Endothelial cell of umbilical vein (primary cell): ENCODE data around the gene MRPS23. TPM values are rescaled to one million over a fixed set of nuclear protein-coding genes. Genes with fewer than 3 reads are reported as not detected.

Experiments
- BruUV-seq: library from RNA; stranded (reverse); fragments of 400-500 nt; replicated peaks from 2 replicates; lab custom pipeline; 2021; lab: Mats Ljungman, UMichigan
- CTCF ChIA-PET: fragments of 300-600, 350-600 bp; sonication (Branson Sonifier 250); formaldehyde crosslinking; loops from one replicate; lab custom pipeline; 2021; ENCODE audit warnings: antibody characterized with exemption, inconsistent platforms; lab: Charles Lee
- POLR2A ChIA-PET: fragments of 300-600, 350-600 bp; sonication (Branson Sonifier 250); formaldehyde crosslinking; loops from one replicate; lab custom pipeline; 2021; ENCODE audit warnings: antibody characterized with exemption, inconsistent platforms; lab: Charles Lee
- DNase-seq: peaks from one replicate; pipeline ENCODE4 v3.0.0-alpha.2; 2011; ENCODE audit warnings: low read depth, low spot score
- FAIRE-seq: peaks from 2 replicates; lab custom pipeline; 2011; peaks lifted over from hg19 to GRCh38; lab: Jason Lieb, UNC
- H2AFZ ChIP-seq: 2 replicates; pipeline ENCODE4 v1.6.0; 2012; ENCODE audit warnings: low read depth, low read length, control low read depth, inconsistent platforms
- H3K27ac ChIP-seq: 2 replicates; pipeline ENCODE4 v1.5.1; 2011; ENCODE audit warnings: low read depth, mild to moderate bottlenecking, control low read depth, low read length, moderate library complexity; ENCODE audit not compliant: insufficient read depth
- H3K27me3 ChIP-seq, 2 experiments: 2 replicates each; pipeline versions ENCODE4 v1.6.0 to v1.6.1; 2011; ENCODE audit warnings: low read length in 2 of 2, mixed read lengths in 1 of 2; ENCODE audit not compliant: control insufficient read depth in 2 of 2, insufficient read depth in 2 of 2
- H3K36me3 ChIP-seq, 2 experiments: 2 replicates in 1 of 2; 3 replicates in 1 of 2; pipeline ENCODE4 v1.5.1; 2011; ENCODE audit warnings: low read length in 2 of 2, mild to moderate bottlenecking in 1 of 2, moderate library complexity in 1 of 2; ENCODE audit not compliant: control insufficient read depth in 2 of 2, insufficient read depth in 2 of 2; ENCODE audit errors: extremely low read depth in 1 of 2
- H3K4me1 ChIP-seq: 3 replicates; pipeline ENCODE4 v1.5.1; 2011; ENCODE audit warnings: mild to moderate bottlenecking, low read length; ENCODE audit not compliant: control insufficient read depth, insufficient read depth; ENCODE audit errors: extremely low read depth
- H3K4me2 ChIP-seq: 2 replicates; pipeline ENCODE4 v1.6.1; 2011; ENCODE audit warnings: low read length, control low read depth, mixed read lengths; ENCODE audit not compliant: insufficient read depth
- H3K4me3 ChIP-seq, 3 experiments: fragments of 200-600 bp in 1 of 3; sonication (generic), shearing (Covaris generic) in 1 of 3; replicated peaks in 1 of 3; 2 replicates each; pipeline ENCODE4 v1.5.1; 2011 to 2016; ENCODE audit warnings: control low read depth in 3 of 3, low read length in 3 of 3, mild to moderate bottlenecking in 2 of 3, inconsistent platforms in 1 of 3, low read depth in 1 of 3, moderate library complexity in 1 of 3; ENCODE audit not compliant: insufficient read depth in 1 of 3
- H3K79me2 ChIP-seq: 2 replicates; pipeline ENCODE4 v1.6.0; 2012; ENCODE audit warnings: low read length, inconsistent platforms; ENCODE audit not compliant: control insufficient read depth, insufficient read depth
- H3K9ac ChIP-seq: replicated peaks from 2 replicates; pipeline ENCODE3; 2011; ENCODE audit warnings: low read length, control low read depth; ENCODE audit not compliant: insufficient read depth; ENCODE audit errors: extremely low read depth
- H3K9me1 ChIP-seq: replicated peaks from 3 replicates; pipeline ENCODE4 v1.6.0; 2011; ENCODE audit warnings: mild to moderate bottlenecking, low read length; ENCODE audit not compliant: control insufficient read depth, insufficient read depth; ENCODE audit errors: extremely low read depth
- H3K9me3 ChIP-seq: replicated peaks from 2 replicates; pipeline ENCODE4 v1.5.1; 2012; ENCODE audit warnings: low read length, inconsistent platforms; ENCODE audit not compliant: control insufficient read depth, insufficient read depth
- H4K20me1 ChIP-seq: replicated peaks from 2 replicates; pipeline ENCODE3; 2011; ENCODE audit warnings: mild to moderate bottlenecking, low read length; ENCODE audit not compliant: control insufficient read depth, insufficient read depth; ENCODE audit errors: extremely low read depth
- EZH2 ChIP-seq: IDR thresholded peaks from 2 replicates; pipeline ENCODE4 v1.6.1; 2012; ENCODE audit warnings: borderline replicate concordance, low read depth, mild to moderate bottlenecking, moderate library complexity, low read length, inconsistent platforms; ENCODE audit not compliant: severe bottlenecking
- FOS ChIP-seq: IDR thresholded peaks from 2 replicates; pipeline ENCODE4 v1.6.1; 2011; ENCODE audit warnings: mild to moderate bottlenecking, low read length, moderate library complexity, borderline replicate concordance; ENCODE audit not compliant: insufficient read depth
- GATA2 ChIP-seq: IDR thresholded peaks from 2 replicates; pipeline ENCODE4 v1.7.0; 2011; ENCODE audit warnings: low read depth, mild to moderate bottlenecking, moderate library complexity, mixed read lengths, low read length; ENCODE audit not compliant: insufficient read length, insufficient read depth
- JUN ChIP-seq: IDR thresholded peaks from 2 replicates; pipeline ENCODE4 v1.6.1; 2011; ENCODE audit warnings: borderline replicate concordance, low read depth; ENCODE audit not compliant: insufficient read length, insufficient read depth
- MAX ChIP-seq: IDR thresholded peaks from 2 replicates; pipeline ENCODE4 v1.6.1; 2011; ENCODE audit not compliant: insufficient read depth, insufficient read length
- MYC ChIP-seq: IDR thresholded peaks from one replicate; pipeline ENCODE4 v1.6.1; 2011; ENCODE audit warnings: mild to moderate bottlenecking, low read depth, low read length
- POLR2A ChIP-seq: IDR thresholded peaks from 2 replicates; pipeline ENCODE4 v1.6.1; 2012; ENCODE audit warnings: low read depth, mild to moderate bottlenecking, control low read depth, low read length
- POLR2AphosphoS5 ChIP-seq: IDR thresholded peaks from 2 replicates; pipeline ENCODE4 v1.6.1; 2012; ENCODE audit warnings: low read depth, mild to moderate bottlenecking, control low read depth, low read length, moderate library complexity; ENCODE audit not compliant: insufficient read depth
- dilution Hi-C: fragments of 300-500 bp; cut with MboI; formaldehyde crosslinking; loops from one replicate; pipeline ENCODE4 v1.15.0; 2019; ENCODE audit warnings: low sequenced_read_pairs; ENCODE audit not compliant: extremely low pct_ligation_motif_present
- intact Hi-C: fragments of 100-400 bp; cut with micrococcal nuclease; formaldehyde crosslinking; loops from one replicate; pipeline ENCODE4 v1.10.0; 2022
- polyA plus RNA-seq, 4 experiments: library from polyadenylated mRNA; depleted of rRNA in 3 of 4; stranded (reverse) in 3 of 4; unstranded in 1 of 4; fragments of >200 nt; gene quantifications; 2 replicates each; pipeline versions ENCODE4 v1.2.1 to v1.2.3, GENCODE V29; 2011 to 2012; ENCODE audit warnings: missing spikeins in 1 of 4
- total RNA-seq: library from RNA; stranded (reverse); gene quantifications from 2 replicates; pipeline ENCODE4 v1.2.3, GENCODE V29; 2021
- TF ChIP-seq, protein P1 (sequence below), 2 donors: IDR thresholded peaks; 1 replicate in 1 of 2; 2 replicates in 1 of 2; pipeline ENCODE4 v1.5.1; 2011; ENCODE audit warnings: low read length in 2 of 2, mild to moderate bottlenecking in 2 of 2, moderate library complexity in 2 of 2, control low read depth in 1 of 2, inconsistent platforms in 1 of 2, low read depth in 1 of 2; ENCODE audit not compliant: insufficient read depth in 1 of 2; ENCODE audit errors: extremely low read depth in 1 of 2

The MRPS23 gene
- total and polyA plus RNA-seq, 2 donors (not counting 3 experiments of a cell fraction or from before 2014, with no cell fraction given), result 39.9 to 46.2 TPM

DNA sequence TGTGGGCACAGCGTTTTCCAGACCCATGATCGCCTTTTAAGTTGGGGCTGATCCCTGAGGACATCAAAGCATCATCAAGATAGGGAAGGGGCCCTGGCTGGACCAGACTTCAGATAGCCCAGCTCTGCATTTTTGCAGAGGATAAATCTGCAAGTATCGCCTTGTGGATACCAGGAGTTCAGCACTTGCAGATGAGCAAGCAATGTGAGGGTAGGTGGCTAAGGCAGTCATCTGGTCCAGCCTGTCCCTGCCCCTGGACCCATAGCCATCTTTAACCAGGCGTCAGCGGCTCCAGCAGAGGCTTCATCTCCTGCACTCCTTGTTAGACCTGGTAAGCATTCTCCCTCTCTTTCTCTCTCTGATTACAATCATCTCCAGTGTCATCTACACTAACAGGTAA lies 9.0 kb upstream of the MRPS23 start:
- Histone ChIP-seq H3K4me1 (peaks cover 17% of the 10 kb centered on the region), H3K4me3 (no peak overlapping the region), H3K4me2 (no peak overlapping the region), H3K9ac (no peak overlapping the region), H3K9me1 (no peaks in the 10 kb centered on the region), H2AFZ (no peak overlapping the region), H3K36me3 (no peaks in the 10 kb centered on the region), H3K27me3 (no peaks in the 10 kb centered on the region), H3K9me3 (no peaks in the 10 kb centered on the region), H4K20me1 (no peaks in the 10 kb centered on the region), H3K79me2 (no peaks in the 10 kb centered on the region), H3K27ac (no peak overlapping the region)
- dilution Hi-C loops, result loop anchor here (25.0 kb wide), 1 partner anchor 128 kb away; the partner anchor contains the start of gene VEZF1
- no TSS peak for BruUV-seq
- TF ChIP-seq POLR2AphosphoS5 (no peak), GATA2 (no peak), FOS (no peak), MYC (no peak), POLR2A (no peak), EZH2 (no peak), JUN (no peak), MAX (no peak)
- TF ChIP-seq, protein P1, sequence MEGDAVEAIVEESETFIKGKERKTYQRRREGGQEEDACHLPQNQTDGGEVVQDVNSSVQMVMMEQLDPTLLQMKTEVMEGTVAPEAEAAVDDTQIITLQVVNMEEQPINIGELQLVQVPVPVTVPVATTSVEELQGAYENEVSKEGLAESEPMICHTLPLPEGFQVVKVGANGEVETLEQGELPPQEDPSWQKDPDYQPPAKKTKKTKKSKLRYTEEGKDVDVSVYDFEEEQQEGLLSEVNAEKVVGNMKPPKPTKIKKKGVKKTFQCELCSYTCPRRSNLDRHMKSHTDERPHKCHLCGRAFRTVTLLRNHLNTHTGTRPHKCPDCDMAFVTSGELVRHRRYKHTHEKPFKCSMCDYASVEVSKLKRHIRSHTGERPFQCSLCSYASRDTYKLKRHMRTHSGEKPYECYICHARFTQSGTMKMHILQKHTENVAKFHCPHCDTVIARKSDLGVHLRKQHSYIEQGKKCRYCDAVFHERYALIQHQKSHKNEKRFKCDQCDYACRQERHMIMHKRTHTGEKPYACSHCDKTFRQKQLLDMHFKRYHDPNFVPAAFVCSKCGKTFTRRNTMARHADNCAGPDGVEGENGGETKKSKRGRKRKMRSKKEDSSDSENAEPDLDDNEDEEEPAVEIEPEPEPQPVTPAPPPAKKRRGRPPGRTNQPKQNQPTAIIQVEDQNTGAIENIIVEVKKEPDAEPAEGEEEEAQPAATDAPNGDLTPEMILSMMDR (IDR thresholded peaks at IDR 0.05; ENCODE audit: extremely low read depth in 1 of 2, insufficient read depth in 1 of 2, low read depth in 1 of 2, low read length in 2 of 2), result no peak
- ChIA-PET CTCF (interaction anchor here (1.0 to 18.8 kb wide), 21 partner anchors 10 to 254 kb away, joined by 3 to 584 read pairs (median 8); partner anchors contain the start of genes CUEDC1, MRPS23, SRSF1 and VEZF1), POLR2A (interaction anchor here (1.0 to 1.2 kb wide), 3 partner anchors 131 to 224 kb away, joined by 3 to 4 read pairs (median 3); partner anchors contain the start of gene DYNLL2)
- DNase-seq, result no peak
- no peak for FAIRE-seq
- intact Hi-C loops, result loop anchor here (1.0 kb wide), 6 partner anchors 16 to 254 kb away; partner anchors contain the start of gene CUEDC1
